Thyroid gland (tissue), 4 donors: ENCODE data around the gene CA12. TPM values are rescaled to one million over a fixed set of nuclear protein-coding genes. Genes with fewer than 3 reads are reported as not detected.
"Not testable (repeated sequence)": the region's sequence is repeated elsewhere in the genome, so short reads cannot be mapped to it uniquely, and the experiment has no call there.

Source experiments
- DNase-seq, 2 donors: peaks; one replicate each; pipeline ENCODE4 v3.0.0-alpha.2; 2019
- H3K27ac ChIP-seq, 3 donors: fragments of 200-600 bp; sonication (generic); 1 replicate in 2 of 3; 2 replicates in 1 of 3; pipeline ENCODE4 v1.5.1; 2016 to 2019; ENCODE audit warnings: mild to moderate bottlenecking in 1 of 3, moderate library complexity in 1 of 3
- H3K27me3 ChIP-seq: fragments of 200-600 bp; sonication (generic); one replicate; pipeline ENCODE4 v1.5.1; 2019
- H3K36me3 ChIP-seq, 2 donors: fragments of 200-600 bp; sonication (generic); one replicate each; pipeline ENCODE4 v1.5.1; 2016 to 2019
- H3K4me1 ChIP-seq, 2 donors: fragments of 200-600 bp; sonication (generic); one replicate each; pipeline ENCODE4 v1.5.1; 2017 to 2019
- H3K4me3 ChIP-seq, 3 donors: fragments of 200-600 bp; sonication (generic); replicated peaks in 1 of 3; 1 replicate in 2 of 3; 2 replicates in 1 of 3; pipeline ENCODE4 v1.5.1; 2016; ENCODE audit warnings: mild to moderate bottlenecking in 1 of 3
- H3K9me3 ChIP-seq: fragments of 200-600 bp; sonication (generic); one replicate; pipeline ENCODE4 v1.5.1; 2017
- CTCF ChIP-seq, 6 experiments: fragments of 200-600 bp in 3 of 6; fragments of 450-650 bp in 3 of 6; sonication (generic) in 3 of 6; IDR thresholded peaks; one replicate each; pipeline ENCODE4 v1.5.1; 2016 to 2019; ENCODE audit warnings: antibody characterized with exemption in 6 of 6, mild to moderate bottlenecking in 2 of 6, inconsistent platforms in 1 of 6, moderate library complexity in 1 of 6
- POLR2A ChIP-seq, 2 donors: fragments of 450-650 bp; IDR thresholded peaks; one replicate each; pipeline ENCODE4 v1.6.1; 2017; ENCODE audit warnings: antibody characterized with exemption in 2 of 2, mild to moderate bottlenecking in 2 of 2, moderate library complexity in 1 of 2
- WGBS, 2 donors: methylation state at CpG; one replicate each; pipeline ENCODE4 v1.1.5; 2017; 5-methylcytosine and 5-hydroxymethylcytosine counted together
- intact Hi-C: fragments of 100-400 bp; cut with DNase I; formaldehyde crosslinking; loops from one replicate; pipeline ENCODE4 v1.15.1; 2023
- total RNA-seq, 4 donors: library from RNA; depleted of rRNA; stranded (reverse); fragments of >200 nt; gene quantifications; one replicate each; pipeline ENCODE4 v1.2.3, GENCODE V29; 2016

Gene CA12
- total RNA-seq, 4 donors from 2014 or later = 0.33 to 21.9 (median 4.3) TPM

GRCh38 chr15:63348392-63348791 is 33.3 kb downstream of the CA12 start:
- H3K36me3 ChIP-seq = no peaks in the 10 kb centered on the region
- H3K27me3 ChIP-seq = no peaks in the 10 kb centered on the region
- no peak for TF ChIP-seq POLR2A (IDR thresholded peaks at IDR 0.05)
- TF ChIP-seq CTCF (IDR thresholded peaks at IDR 0.05) = no peak
- no peak overlapping the region for H3K4me3 ChIP-seq
- intact Hi-C loops = no loop called here
- H3K27ac ChIP-seq = peak overlapping the region; percentile 57 to 74 (median 71)
- 20 to 31% methylated on average over 7 of the region's 7 CpGs for WGBS, 2 donors
- no peaks in the 10 kb centered on the region for H3K9me3 ChIP-seq
- peak; percentile 91 to 96 for DNase-seq
- H3K4me1 ChIP-seq = peaks cover 11 to 16% of the 10 kb centered on the region in 2 donors

DNA sequence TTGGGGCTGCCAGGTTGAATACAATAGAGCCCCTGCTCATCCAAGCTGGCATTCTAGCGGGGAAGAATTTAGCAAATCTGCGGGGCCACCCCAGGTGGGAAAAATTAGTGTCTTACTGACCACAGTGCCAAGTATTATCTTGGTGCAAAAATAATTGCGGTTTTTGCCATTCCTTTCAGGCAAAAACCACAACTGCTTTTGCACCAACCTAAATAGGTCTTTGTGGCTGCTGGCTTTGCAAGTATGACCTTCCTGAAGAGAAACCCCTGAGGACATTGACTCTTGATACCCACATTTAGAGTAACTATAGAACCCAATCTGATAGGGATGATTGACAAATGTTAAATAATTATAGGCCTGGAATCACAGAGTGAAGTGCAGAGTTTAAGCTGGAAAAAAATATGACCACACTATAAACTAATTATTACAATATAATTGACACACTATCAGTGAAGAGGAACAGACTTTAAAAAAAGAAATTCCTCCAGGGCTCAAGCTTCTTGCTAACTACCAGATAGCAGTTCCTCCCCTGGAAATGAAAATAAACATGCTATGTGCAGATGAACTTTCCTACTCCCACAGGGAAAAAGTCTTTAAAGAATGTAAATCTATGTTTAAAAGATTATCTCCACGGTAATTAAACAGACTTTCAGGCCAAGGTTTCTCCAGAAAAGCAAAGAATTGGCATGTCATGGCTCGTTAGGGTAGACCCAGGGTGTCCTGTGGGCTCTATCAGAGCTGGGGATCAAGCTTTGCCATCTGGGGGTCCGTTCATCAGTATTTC is 34.4 kb downstream of the CA12 start:
- Histone ChIP-seq H3K9me3 (no peaks in the 10 kb centered on the region), H3K27me3 (no peaks in the 10 kb centered on the region), H3K4me1 (peaks cover 11 to 16% of the 10 kb centered on the region in 2 donors), H3K36me3 (no peaks in the 10 kb centered on the region), H3K27ac (no peak overlapping the region), H3K4me3 (no peak overlapping the region)
- TF ChIP-seq POLR2A (IDR thresholded peaks at IDR 0.05) (no peak), CTCF (IDR thresholded peaks at IDR 0.05) (no peak)
- DNase-seq = no peak
- intact Hi-C loops = no loop called here
- WGBS, 2 donors = 83 to 86% methylated on average over 6 of the region's 6 CpGs

GRCh38 chr15:63345391-63345752 is 36.3 kb downstream of the CA12 start:
- TF ChIP-seq POLR2A (IDR thresholded peaks at IDR 0.05) (no peak), CTCF (IDR thresholded peaks at IDR 0.05) (no peak)

DNA sequence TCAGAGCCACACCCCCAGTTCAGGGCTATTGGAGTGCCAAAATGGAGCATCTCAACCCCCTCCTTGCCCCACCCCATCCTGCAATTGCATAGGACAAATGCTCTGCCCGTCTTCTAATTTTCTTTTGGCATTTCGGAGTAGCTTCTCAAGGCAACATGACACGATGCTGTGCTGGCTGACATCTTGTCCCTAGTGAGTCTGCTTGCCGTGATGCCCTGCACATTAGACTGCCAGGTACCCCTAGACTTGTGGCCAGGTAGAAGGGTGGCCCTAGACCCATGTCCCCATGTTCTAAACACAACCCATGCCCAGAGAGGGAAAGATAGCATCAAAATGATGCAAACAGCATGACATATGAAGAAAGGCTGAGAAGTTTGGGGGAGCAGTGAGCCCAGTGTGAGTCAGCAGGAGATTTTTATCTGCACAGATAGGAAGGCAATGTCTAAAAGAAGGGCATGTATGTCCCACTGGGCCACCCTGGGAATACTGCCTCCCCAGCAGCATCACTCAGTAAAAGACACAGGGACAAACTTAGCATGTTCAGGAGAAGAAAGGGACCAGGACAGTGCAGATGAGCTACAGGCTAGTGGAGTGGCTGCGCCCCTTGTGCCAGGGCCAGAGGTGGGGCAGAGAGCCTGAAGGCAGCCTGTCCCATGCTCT is 36.8 kb downstream of the CA12 start:
- H3K27ac ChIP-seq = no peak overlapping the region
- WGBS, 2 donors = 90 to 95% methylated on average over 5 of the region's 5 CpGs

More at GRCh38 chr15:63345391-63345752, 36.3 kb downstream of the CA12 start:
- 95 to 100% methylated on average over 2 to 12 of the region's 14 CpGs for WGBS, 2 donors
- H3K27me3 ChIP-seq = no peaks in the 10 kb centered on the region
- intact Hi-C loops = no loop called here
- peaks cover 11 to 16% of the 10 kb centered on the region in 2 donors for H3K4me1 ChIP-seq
- no peak for DNase-seq
- H3K27ac ChIP-seq = no peak overlapping the region
- no peaks in the 10 kb centered on the region for H3K36me3 ChIP-seq
- H3K9me3 ChIP-seq = no peaks in the 10 kb centered on the region
- H3K4me3 ChIP-seq = no peak overlapping the region

GRCh38 chr15:63342996-63343562 is 38.6 kb downstream of the CA12 start:
- H3K36me3 ChIP-seq, DNase-seq, H3K27me3 ChIP-seq, H3K27ac ChIP-seq, intact Hi-C loops, H3K4me3 ChIP-seq, H3K4me1 ChIP-seq, H3K9me3 ChIP-seq: not testable (repeated sequence)
- WGBS, 2 donors = 92 to 94% methylated on average over 11 of the region's 11 CpGs

More for the DNA sequence above, 36.8 kb downstream of the CA12 start:
- Histone ChIP-seq H3K27me3 (no peaks in the 10 kb centered on the region), H3K36me3 (no peaks in the 10 kb centered on the region), H3K4me3 (no peak overlapping the region), H3K4me1 (peaks cover 11 to 16% of the 10 kb centered on the region in 2 donors), H3K9me3 (no peaks in the 10 kb centered on the region)
- intact Hi-C loops = no loop called here
- TF ChIP-seq POLR2A (IDR thresholded peaks at IDR 0.05) (no peak), CTCF (IDR thresholded peaks at IDR 0.05) (no peak)
- no peak for DNase-seq
